ENCODE results near the gene SLC9A7. TPM values are rescaled to one million over a fixed set of nuclear protein-coding genes. Genes with fewer than 3 reads are reported as not detected.

Gene SLC9A7
- total RNA-seq, 1 donor from 2014 or later = 3.5 TPM

DNA sequence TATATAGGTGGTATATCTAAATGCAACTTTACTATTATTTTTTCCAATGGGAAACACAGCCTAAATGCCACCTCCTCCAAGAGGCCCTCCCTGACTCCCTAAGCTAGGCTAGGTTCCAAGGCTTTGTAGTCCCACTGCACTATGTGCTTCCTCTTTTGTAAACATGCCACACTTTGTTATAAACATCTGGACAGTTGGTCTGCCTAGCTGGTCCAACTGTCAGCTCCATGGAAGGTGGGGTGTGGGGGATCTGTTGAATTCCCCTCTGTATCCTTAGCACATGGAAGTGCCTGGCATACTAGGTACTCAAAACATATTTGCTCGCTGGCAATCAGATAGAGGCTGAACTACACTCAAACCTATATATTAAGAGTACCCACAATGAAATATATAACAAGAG is 63.4 kb downstream of the SLC9A7 start:
- Histone ChIP-seq H3K4me3 (no peak overlapping the region), H3K27me3 (no peaks in the 10 kb centered on the region), H3K36me3 (no peaks in the 10 kb centered on the region), H3K4me1 (no peaks in the 10 kb centered on the region), H3K9ac (no peak overlapping the region), H3K9me3 (ENCODE audit: low read depth) (no peaks in the 10 kb centered on the region), H3K79me2 (ENCODE audit: low read depth) (no peaks in the 10 kb centered on the region), H3F3A (ENCODE audit: low read depth) (no peaks in the 10 kb centered on the region), H3K27ac (no peak overlapping the region), H3K4me2 (no peak overlapping the region), H4K20me1 (ENCODE audit: low read depth) (no peaks in the 10 kb centered on the region), H2AFZ (replicated peaks) (no peak overlapping the region)
- Mint-ChIP-seq H3K9me3 (no peaks in the 10 kb centered on the region), H3K36me3 (no peaks in the 10 kb centered on the region), H3K27me3 (ENCODE audit: insufficient read depth, low read depth) (peaks cover 2% of the 10 kb centered on the region), H3K4me3 (no peak overlapping the region), H3K4me1 (no peaks in the 10 kb centered on the region), H3K27ac (no peak overlapping the region)
- no peak for DNase-seq (ENCODE audit: low spot score)
- TF ChIP-seq EZH2 (IDR thresholded peaks at IDR 0.05) (no peak), EZH2phosphoT487 (IDR thresholded peaks at IDR 0.05) (no peak)
- TF ChIP-seq, protein P1, sequence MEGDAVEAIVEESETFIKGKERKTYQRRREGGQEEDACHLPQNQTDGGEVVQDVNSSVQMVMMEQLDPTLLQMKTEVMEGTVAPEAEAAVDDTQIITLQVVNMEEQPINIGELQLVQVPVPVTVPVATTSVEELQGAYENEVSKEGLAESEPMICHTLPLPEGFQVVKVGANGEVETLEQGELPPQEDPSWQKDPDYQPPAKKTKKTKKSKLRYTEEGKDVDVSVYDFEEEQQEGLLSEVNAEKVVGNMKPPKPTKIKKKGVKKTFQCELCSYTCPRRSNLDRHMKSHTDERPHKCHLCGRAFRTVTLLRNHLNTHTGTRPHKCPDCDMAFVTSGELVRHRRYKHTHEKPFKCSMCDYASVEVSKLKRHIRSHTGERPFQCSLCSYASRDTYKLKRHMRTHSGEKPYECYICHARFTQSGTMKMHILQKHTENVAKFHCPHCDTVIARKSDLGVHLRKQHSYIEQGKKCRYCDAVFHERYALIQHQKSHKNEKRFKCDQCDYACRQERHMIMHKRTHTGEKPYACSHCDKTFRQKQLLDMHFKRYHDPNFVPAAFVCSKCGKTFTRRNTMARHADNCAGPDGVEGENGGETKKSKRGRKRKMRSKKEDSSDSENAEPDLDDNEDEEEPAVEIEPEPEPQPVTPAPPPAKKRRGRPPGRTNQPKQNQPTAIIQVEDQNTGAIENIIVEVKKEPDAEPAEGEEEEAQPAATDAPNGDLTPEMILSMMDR (IDR thresholded peaks at IDR 0.05) = no peak

DNA sequence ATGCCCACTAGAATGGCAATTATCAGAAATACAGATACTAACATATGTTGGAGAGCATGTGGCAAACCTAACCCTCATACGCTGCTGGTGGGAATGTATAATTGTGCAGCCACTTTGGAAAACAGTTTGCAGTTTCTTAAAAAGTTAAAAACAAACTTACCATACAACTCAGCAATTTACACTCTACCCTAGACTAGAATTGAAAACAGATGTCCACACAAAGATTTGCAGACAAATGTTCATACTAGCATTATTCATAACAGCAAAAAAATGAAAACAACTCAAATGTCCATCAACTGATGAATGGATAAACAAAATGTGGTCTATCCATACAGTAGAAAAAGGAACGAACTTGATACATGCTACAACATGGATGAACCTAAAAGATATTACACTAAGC is 64.4 kb downstream of the SLC9A7 start:
- H3K36me3 ChIP-seq = no peaks in the 10 kb centered on the region
- H3F3A ChIP-seq (ENCODE audit: low read depth) = no peaks in the 10 kb centered on the region
- H3K36me3 Mint-ChIP-seq = no peaks in the 10 kb centered on the region
- H3K4me3 Mint-ChIP-seq = no peak overlapping the region
- H4K20me1 ChIP-seq (ENCODE audit: low read depth) = no peaks in the 10 kb centered on the region
- H3K4me1 Mint-ChIP-seq = no peaks in the 10 kb centered on the region
- TF ChIP-seq EZH2phosphoT487 (IDR thresholded peaks at IDR 0.05) = no peak
- TF ChIP-seq EZH2 (IDR thresholded peaks at IDR 0.05) = no peak
- TF ChIP-seq, protein P1 (IDR thresholded peaks at IDR 0.05) = no peak
- peaks cover 2% of the 10 kb centered on the region for H3K27me3 Mint-ChIP-seq (ENCODE audit: insufficient read depth, low read depth)
- no peak overlapping the region for H2AFZ ChIP-seq (replicated peaks)
- no peaks in the 10 kb centered on the region for H3K9me3 ChIP-seq (ENCODE audit: low read depth)
- H3K9ac ChIP-seq = no peak overlapping the region
- no peak overlapping the region for H3K27ac Mint-ChIP-seq
- no peaks in the 10 kb centered on the region for H3K79me2 ChIP-seq (ENCODE audit: low read depth)
- no peaks in the 10 kb centered on the region for H3K9me3 Mint-ChIP-seq
- DNase-seq (ENCODE audit: low spot score) = no peak
- no peak overlapping the region for H3K4me3 ChIP-seq
- no peak overlapping the region for H3K4me2 ChIP-seq
- no peaks in the 10 kb centered on the region for H3K4me1 ChIP-seq
- no peak overlapping the region for H3K27ac ChIP-seq
- H3K27me3 ChIP-seq = no peaks in the 10 kb centered on the region

DNA sequence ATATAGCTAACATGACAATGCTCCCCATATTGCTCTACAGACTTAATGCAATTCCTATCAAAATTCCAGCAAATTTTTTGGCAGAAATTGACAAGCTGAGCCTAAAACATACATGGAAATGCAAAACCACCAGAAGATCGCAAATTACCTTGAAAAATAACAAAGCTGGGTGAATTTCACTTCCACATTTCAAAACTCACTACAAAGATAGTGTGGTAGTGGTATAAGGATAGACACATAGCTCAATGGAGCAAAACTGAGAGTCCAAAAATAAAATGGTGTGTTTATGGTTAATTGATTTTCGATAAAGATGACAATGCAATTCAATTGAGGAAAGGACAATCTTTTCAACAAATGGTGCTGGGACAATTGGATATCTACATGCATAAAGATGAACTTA is 65.8 kb downstream of the SLC9A7 start:
- Histone ChIP-seq H3K9ac (no peak overlapping the region), H4K20me1 (ENCODE audit: low read depth) (no peaks in the 10 kb centered on the region), H3K4me3 (no peak overlapping the region), H3K4me2 (no peak overlapping the region), H3K27ac (no peak overlapping the region), H3K9me3 (ENCODE audit: low read depth) (no peaks in the 10 kb centered on the region), H3K27me3 (no peaks in the 10 kb centered on the region), H3F3A (ENCODE audit: low read depth) (no peaks in the 10 kb centered on the region), H3K36me3 (no peaks in the 10 kb centered on the region), H3K4me1 (no peaks in the 10 kb centered on the region), H3K79me2 (ENCODE audit: low read depth) (no peaks in the 10 kb centered on the region), H2AFZ (replicated peaks) (no peak overlapping the region)
- TF ChIP-seq, protein P1 (IDR thresholded peaks at IDR 0.05) = no peak
- TF ChIP-seq EZH2phosphoT487 (IDR thresholded peaks at IDR 0.05) = no peak
- no peak for TF ChIP-seq EZH2 (IDR thresholded peaks at IDR 0.05)
- Mint-ChIP-seq H3K9me3 (no peaks in the 10 kb centered on the region), H3K27me3 (ENCODE audit: insufficient read depth, low read depth) (peaks cover 1% of the 10 kb centered on the region), H3K27ac (no peak overlapping the region), H3K36me3 (no peaks in the 10 kb centered on the region), H3K4me3 (no peak overlapping the region), H3K4me1 (no peaks in the 10 kb centered on the region)
- DNase-seq (ENCODE audit: low spot score) = no peak

All from neural progenitor cell (in vitro differentiated cells).